ENCODE measurements around the gene SLC22A9.
"Not testable (repeated sequence)": the region's sequence is repeated elsewhere in the genome, so short reads cannot be mapped to it uniquely, and the experiment has no call there.

The SLC22A9 gene

GRCh38 chr11:63369165-63369970 lies at the start of gene SLC22A9:
Gene SLC22A9, plus strand, starts transcription at chr11:63369785. Its CDS starts 272 bp downstream, at chr11:63370057.
- in situ Hi-C loops (cut with MboI; ENCODE audit: low sequenced_read_pairs): no loop called here

- in situ Hi-C loops (cut with MboI; ENCODE audit: low sequenced_read_pairs): no loop called here
These were observed 47.9 kb upstream of the SLC22A9 start for GRCh38 chr11:63321723-63322122.

GRCh38 chr11:63335089-63335488 lies 34.5 kb upstream of the SLC22A9 start:
- in situ Hi-C loops (cut with MboI; ENCODE audit: low sequenced_read_pairs): not testable (repeated sequence)

- in situ Hi-C loops (cut with MboI; ENCODE audit: low sequenced_read_pairs): no loop called here
These were observed 32.5 kb upstream of the SLC22A9 start for GRCh38 chr11:63337070-63337469.

GRCh38 chr11:63343130-63343529 lies 26.5 kb upstream of the SLC22A9 start:
- in situ Hi-C loops (cut with MboI; ENCODE audit: low sequenced_read_pairs): no loop called here

- in situ Hi-C loops (cut with MboI; ENCODE audit: low sequenced_read_pairs): no loop called here
These were observed 17.4 kb upstream of the SLC22A9 start for GRCh38 chr11:63352144-63352543.

GRCh38 chr11:63362196-63362793 lies 7.3 kb upstream of the SLC22A9 start:
- in situ Hi-C loops (cut with MboI; ENCODE audit: low sequenced_read_pairs): no loop called here

GRCh38 chr11:63369971-63370588 lies 495 bp downstream of the SLC22A9 start:
- in situ Hi-C loops (cut with MboI; ENCODE audit: low sequenced_read_pairs): no loop called here

GRCh38 chr11:63371396-63371795 lies 1.8 kb downstream of the SLC22A9 start:
- in situ Hi-C loops (cut with MboI; ENCODE audit: low sequenced_read_pairs): no loop called here

- in situ Hi-C loops (cut with MboI; ENCODE audit: low sequenced_read_pairs): no loop called here
These were observed 5.8 kb downstream of the SLC22A9 start for GRCh38 chr11:63375434-63375833.

- in situ Hi-C loops (cut with MboI; ENCODE audit: low sequenced_read_pairs): no loop called here
These were observed 10.5 kb downstream of the SLC22A9 start for GRCh38 chr11:63380130-63380529.

- in situ Hi-C loops (cut with MboI; ENCODE audit: low sequenced_read_pairs): no loop called here
These were observed 26.1 kb downstream of the SLC22A9 start for GRCh38 chr11:63395697-63396096.

- in situ Hi-C loops (cut with MboI; ENCODE audit: low sequenced_read_pairs): no loop called here
These were observed 34.8 kb downstream of the SLC22A9 start for GRCh38 chr11:63404161-63404935.

- in situ Hi-C loops (cut with MboI; ENCODE audit: low sequenced_read_pairs): no loop called here
These were observed 35.5 kb downstream of the SLC22A9 start for GRCh38 chr11:63405114-63405513.

- in situ Hi-C loops (cut with MboI; ENCODE audit: low sequenced_read_pairs): no loop called here
These were observed 36.9 kb downstream of the SLC22A9 start for GRCh38 chr11:63406458-63406857.

GRCh38 chr11:63417174-63417852 lies 47.7 kb downstream of the SLC22A9 start:
- in situ Hi-C loops (cut with MboI; ENCODE audit: low sequenced_read_pairs): no loop called here

- in situ Hi-C loops (cut with MboI; ENCODE audit: low sequenced_read_pairs): no loop called here
These were observed 58.5 kb downstream of the SLC22A9 start for GRCh38 chr11:63427971-63428508.

GRCh38 chr11:63430731-63431130 lies 61.1 kb downstream of the SLC22A9 start:
- in situ Hi-C loops (cut with MboI; ENCODE audit: low sequenced_read_pairs): not testable (repeated sequence)

GRCh38 chr11:63435351-63435750 lies 65.8 kb downstream of the SLC22A9 start:
- in situ Hi-C loops (cut with MboI; ENCODE audit: low sequenced_read_pairs): not testable (repeated sequence)

GRCh38 chr11:63435831-63436230 lies 66.2 kb downstream of the SLC22A9 start:
- in situ Hi-C loops (cut with MboI; ENCODE audit: low sequenced_read_pairs): not testable (repeated sequence)
